ENCODE measurements around the gene YEATS4.

The YEATS4 gene

GRCh38 chr12:69366796-69367195, 7.3 kb downstream of the YEATS4 start:
- no CpG with 5 or more reads among the region's 5 CpGs for WGBS (ENCODE audit: extremely low coverage, insufficient coverage, insufficient read length)
- no peaks in the 10 kb centered on the region for H3K9me3 ChIP-seq (ENCODE audit: insufficient read depth, low read depth, low read length)
- peaks cover 2 to 5% of the 10 kb centered on the region in 2 experiments for H3K36me3 ChIP-seq (ENCODE audit: control insufficient read depth in 1 of 2, insufficient read depth in 2 of 2, low read length in 2 of 2)
- no peaks in the 10 kb centered on the region for H3K4me1 ChIP-seq (ENCODE audit: control insufficient read depth in 1 of 2, insufficient read depth in 2 of 2, low read length in 2 of 2)
- H3K9ac ChIP-seq (ENCODE audit: low read length) = no peak overlapping the region
- no peaks in the 10 kb centered on the region for H3K79me1 ChIP-seq (ENCODE audit: low read length)
- no peak overlapping the region for H3K27ac ChIP-seq (ENCODE audit: low read depth, low read length)
- no peak overlapping the region for H3K14ac ChIP-seq (ENCODE audit: low read length)
- H2BK120ac ChIP-seq (ENCODE audit: insufficient read depth, low read length, poor library complexity) = no peak overlapping the region
- no peak for DNase-seq
- no peak overlapping the region for H4K8ac ChIP-seq (ENCODE audit: low read depth, low read length)
- H4K91ac ChIP-seq (ENCODE audit: low read depth, low read length) = no peak overlapping the region
- no peak overlapping the region for H2BK12ac ChIP-seq (ENCODE audit: low read length)
- H2AFZ ChIP-seq (ENCODE audit: insufficient read depth, low read length, poor library complexity) = no peak overlapping the region
- no peak overlapping the region for H2AK5ac ChIP-seq (ENCODE audit: low read length)
- no peak overlapping the region for H2BK5ac ChIP-seq (ENCODE audit: low read depth, low read length, poor library complexity)
- no peak overlapping the region for H3K4me2 ChIP-seq (ENCODE audit: low read length)
- H3K27me3 ChIP-seq (ENCODE audit: insufficient read depth, low read length) = no peaks in the 10 kb centered on the region
- no peak overlapping the region for H3K18ac ChIP-seq (ENCODE audit: low read length)
- H3K4me3 ChIP-seq (ENCODE audit: low read depth, low read length) = no peak overlapping the region
- H4K12ac ChIP-seq (ENCODE audit: low read depth, low read length) = no peak overlapping the region
- H3K23ac ChIP-seq (ENCODE audit: low read length) = no peak overlapping the region
- no peak overlapping the region for H3K4ac ChIP-seq (ENCODE audit: low read depth, low read length)
- no peaks in the 10 kb centered on the region for H3K79me2 ChIP-seq (ENCODE audit: control insufficient read depth, insufficient read depth, low read length, poor library complexity)

- Histone ChIP-seq H3K27me3 (ENCODE audit: insufficient read depth, low read length) (no peaks in the 10 kb centered on the region), H3K79me2 (ENCODE audit: control insufficient read depth, insufficient read depth, low read length, poor library complexity) (no peaks in the 10 kb centered on the region), H3K4me3 (ENCODE audit: low read depth, low read length) (no peak overlapping the region), H3K9ac (ENCODE audit: low read length) (no peak overlapping the region), H3K18ac (ENCODE audit: low read length) (no peak overlapping the region), H2AK5ac (ENCODE audit: low read length) (no peak overlapping the region), H4K91ac (ENCODE audit: low read depth, low read length) (no peak overlapping the region), H3K14ac (ENCODE audit: low read length) (no peak overlapping the region), H2AFZ (ENCODE audit: insufficient read depth, low read length, poor library complexity) (no peak overlapping the region), H2BK12ac (ENCODE audit: low read length) (no peak overlapping the region), H3K9me3 (ENCODE audit: insufficient read depth, low read depth, low read length) (no peaks in the 10 kb centered on the region), H3K27ac (ENCODE audit: low read depth, low read length) (no peak overlapping the region), H3K36me3 (ENCODE audit: control insufficient read depth in 1 of 2, insufficient read depth in 2 of 2, low read length in 2 of 2) (peaks cover 2 to 7% of the 10 kb centered on the region in 2 experiments), H2BK5ac (ENCODE audit: low read depth, low read length, poor library complexity) (no peak overlapping the region), H2BK120ac (ENCODE audit: insufficient read depth, low read length, poor library complexity) (no peak overlapping the region), H3K4ac (ENCODE audit: low read depth, low read length) (no peak overlapping the region), H3K4me2 (ENCODE audit: low read length) (no peak overlapping the region), H4K8ac (ENCODE audit: low read depth, low read length) (no peak overlapping the region), H3K79me1 (ENCODE audit: low read length) (no peaks in the 10 kb centered on the region), H3K23ac (ENCODE audit: low read length) (no peak overlapping the region), H3K4me1 (ENCODE audit: control insufficient read depth in 1 of 2, insufficient read depth in 2 of 2, low read length in 2 of 2) (no peaks in the 10 kb centered on the region), H4K12ac (ENCODE audit: low read depth, low read length) (no peak overlapping the region)
- DNase-seq = no peak
- no CpG with 5 or more reads among the region's 1 CpG for WGBS (ENCODE audit: extremely low coverage, insufficient coverage, insufficient read length)
Observed at GRCh38 chr12:69368171-69368570, 8.6 kb downstream of the YEATS4 start.

- Histone ChIP-seq H4K91ac (ENCODE audit: low read depth, low read length) (no peak overlapping the region), H4K12ac (ENCODE audit: low read depth, low read length) (no peak overlapping the region), H3K27me3 (ENCODE audit: insufficient read depth, low read length) (no peaks in the 10 kb centered on the region), H3K4me1 (ENCODE audit: control insufficient read depth in 1 of 2, insufficient read depth in 2 of 2, low read length in 2 of 2) (no peaks in the 10 kb centered on the region), H3K9ac (ENCODE audit: low read length) (no peak overlapping the region), H3K4ac (ENCODE audit: low read depth, low read length) (no peak overlapping the region), H3K4me2 (ENCODE audit: low read length) (no peak overlapping the region), H3K9me3 (ENCODE audit: insufficient read depth, low read depth, low read length) (no peaks in the 10 kb centered on the region), H2AK5ac (ENCODE audit: low read length) (no peak overlapping the region), H3K79me1 (ENCODE audit: low read length) (no peaks in the 10 kb centered on the region), H2BK120ac (ENCODE audit: insufficient read depth, low read length, poor library complexity) (no peak overlapping the region), H3K79me2 (ENCODE audit: control insufficient read depth, insufficient read depth, low read length, poor library complexity) (no peaks in the 10 kb centered on the region), H3K27ac (ENCODE audit: low read depth, low read length) (no peak overlapping the region), H2AFZ (ENCODE audit: insufficient read depth, low read length, poor library complexity) (no peak overlapping the region), H3K36me3 (ENCODE audit: control insufficient read depth in 1 of 2, insufficient read depth in 2 of 2, low read length in 2 of 2) (peaks cover 2 to 3% of the 10 kb centered on the region in 2 experiments), H2BK12ac (ENCODE audit: low read length) (no peak overlapping the region), H2BK5ac (ENCODE audit: low read depth, low read length, poor library complexity) (no peak overlapping the region), H3K18ac (ENCODE audit: low read length) (no peak overlapping the region), H4K8ac (ENCODE audit: low read depth, low read length) (no peak overlapping the region), H3K4me3 (ENCODE audit: low read depth, low read length) (no peak overlapping the region), H3K14ac (ENCODE audit: low read length) (no peak overlapping the region), H3K23ac (ENCODE audit: low read length) (no peak overlapping the region)
- no peak for DNase-seq
- WGBS (ENCODE audit: extremely low coverage, insufficient coverage, insufficient read length) = no CpG with 5 or more reads among the region's 1 CpG
Observed at GRCh38 chr12:69383074-69383473, 23.5 kb downstream of the YEATS4 start.

- no CpG with 5 or more reads among the region's 3 CpGs for WGBS (ENCODE audit: extremely low coverage, insufficient coverage, insufficient read length)
Observed at GRCh38 chr12:69385038-69385437, 25.5 kb downstream of the YEATS4 start.

More at GRCh38 chr12:69385038-69385437, 25.5 kb downstream of the YEATS4 start:
- Histone ChIP-seq H3K27me3 (ENCODE audit: insufficient read depth, low read length) (no peaks in the 10 kb centered on the region), H3K23ac (ENCODE audit: low read length) (no peak overlapping the region), H4K91ac (ENCODE audit: low read depth, low read length) (no peak overlapping the region), H4K8ac (ENCODE audit: low read depth, low read length) (no peak overlapping the region), H3K9ac (ENCODE audit: low read length) (no peak overlapping the region), H3K4me1 (ENCODE audit: control insufficient read depth in 1 of 2, insufficient read depth in 2 of 2, low read length in 2 of 2) (no peaks in the 10 kb centered on the region), H3K79me2 (ENCODE audit: control insufficient read depth, insufficient read depth, low read length, poor library complexity) (no peaks in the 10 kb centered on the region), H3K9me3 (ENCODE audit: insufficient read depth, low read depth, low read length) (no peaks in the 10 kb centered on the region), H3K4me2 (ENCODE audit: low read length) (no peak overlapping the region), H2BK5ac (ENCODE audit: low read depth, low read length, poor library complexity) (no peak overlapping the region), H2BK12ac (ENCODE audit: low read length) (no peak overlapping the region), H3K4me3 (ENCODE audit: low read depth, low read length) (no peak overlapping the region), H3K36me3 (ENCODE audit: control insufficient read depth in 1 of 2, insufficient read depth in 2 of 2, low read length in 2 of 2) (peaks cover 2 to 3% of the 10 kb centered on the region in 2 experiments), H3K27ac (ENCODE audit: low read depth, low read length) (no peak overlapping the region), H2BK120ac (ENCODE audit: insufficient read depth, low read length, poor library complexity) (no peak overlapping the region), H2AK5ac (ENCODE audit: low read length) (no peak overlapping the region), H3K4ac (ENCODE audit: low read depth, low read length) (no peak overlapping the region), H3K79me1 (ENCODE audit: low read length) (no peaks in the 10 kb centered on the region), H2AFZ (ENCODE audit: insufficient read depth, low read length, poor library complexity) (no peak overlapping the region), H4K12ac (ENCODE audit: low read depth, low read length) (no peak overlapping the region), H3K18ac (ENCODE audit: low read length) (no peak overlapping the region), H3K14ac (ENCODE audit: low read length) (no peak overlapping the region)
- peak in 1 of 2 donors; percentile 42 for DNase-seq

All from trophoblast cell (in vitro differentiated cells and primary cell).